GM12872 (cell line): ENCODE measurements around the gene AIG1.

ENCODE experiments used
- TF ChIP-seq, protein P1 (sequence below): IDR thresholded peaks from 3 replicates; pipeline ENCODE4 v1.5.1; 2011; ENCODE audit warnings: low read depth, mild to moderate bottlenecking, low read length, moderate library complexity; ENCODE audit not compliant: insufficient read depth

Gene AIG1

DNA sequence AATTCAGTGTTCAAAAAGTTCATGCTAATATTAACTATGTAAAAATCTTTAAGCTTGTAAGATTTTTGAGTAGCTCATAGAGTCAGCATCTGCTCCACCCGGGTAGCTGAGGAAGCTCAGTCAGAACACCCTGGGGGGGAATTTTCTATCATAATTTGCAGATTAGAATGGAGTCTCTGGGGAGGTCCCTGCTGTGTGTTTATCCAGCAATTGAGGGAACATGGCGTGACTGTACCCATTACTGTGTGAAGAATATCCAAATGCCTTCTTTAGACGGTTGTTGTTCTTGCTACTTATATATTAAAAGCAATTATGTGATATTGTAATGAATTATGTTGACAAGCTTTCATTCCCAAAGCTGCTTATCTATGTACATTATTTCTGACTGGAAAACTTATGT, 64.8 kb downstream of the AIG1 start:
- TF ChIP-seq, protein P1, sequence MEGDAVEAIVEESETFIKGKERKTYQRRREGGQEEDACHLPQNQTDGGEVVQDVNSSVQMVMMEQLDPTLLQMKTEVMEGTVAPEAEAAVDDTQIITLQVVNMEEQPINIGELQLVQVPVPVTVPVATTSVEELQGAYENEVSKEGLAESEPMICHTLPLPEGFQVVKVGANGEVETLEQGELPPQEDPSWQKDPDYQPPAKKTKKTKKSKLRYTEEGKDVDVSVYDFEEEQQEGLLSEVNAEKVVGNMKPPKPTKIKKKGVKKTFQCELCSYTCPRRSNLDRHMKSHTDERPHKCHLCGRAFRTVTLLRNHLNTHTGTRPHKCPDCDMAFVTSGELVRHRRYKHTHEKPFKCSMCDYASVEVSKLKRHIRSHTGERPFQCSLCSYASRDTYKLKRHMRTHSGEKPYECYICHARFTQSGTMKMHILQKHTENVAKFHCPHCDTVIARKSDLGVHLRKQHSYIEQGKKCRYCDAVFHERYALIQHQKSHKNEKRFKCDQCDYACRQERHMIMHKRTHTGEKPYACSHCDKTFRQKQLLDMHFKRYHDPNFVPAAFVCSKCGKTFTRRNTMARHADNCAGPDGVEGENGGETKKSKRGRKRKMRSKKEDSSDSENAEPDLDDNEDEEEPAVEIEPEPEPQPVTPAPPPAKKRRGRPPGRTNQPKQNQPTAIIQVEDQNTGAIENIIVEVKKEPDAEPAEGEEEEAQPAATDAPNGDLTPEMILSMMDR = no peak

DNA sequence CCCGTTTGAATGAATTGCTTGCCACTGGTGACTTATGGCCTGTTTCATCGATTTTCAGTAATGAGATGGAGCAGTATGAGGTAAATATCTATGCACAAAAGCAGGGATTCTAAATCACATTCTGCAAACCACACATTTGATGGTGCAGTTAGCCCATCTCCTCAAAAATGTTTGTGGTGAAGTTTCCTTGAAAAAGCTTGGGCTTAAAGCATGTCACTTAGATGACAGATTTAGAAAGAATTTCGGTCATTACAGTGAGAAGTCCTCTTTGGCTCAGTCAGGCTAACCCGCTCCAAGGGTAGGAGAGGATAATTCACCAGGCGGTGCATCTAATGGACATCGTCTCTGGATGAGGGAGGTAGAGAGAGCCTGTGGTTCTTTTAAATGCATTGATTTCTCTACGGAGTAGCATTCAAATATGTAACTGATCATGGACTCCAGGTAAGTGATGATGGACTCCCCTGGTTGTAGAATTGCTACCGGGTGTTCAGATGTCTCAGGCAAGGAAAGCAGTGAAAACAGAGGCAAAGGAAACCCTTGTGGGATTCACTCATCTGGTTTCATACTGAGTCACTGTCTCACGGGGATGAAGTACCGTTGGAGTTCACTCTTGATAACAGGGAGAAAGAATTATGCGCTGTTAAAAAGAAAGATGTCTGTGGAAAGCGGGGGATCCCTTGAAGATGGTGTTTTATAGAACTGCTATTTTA, 65.3 kb downstream of the AIG1 start:
- TF ChIP-seq, protein P1 = no peak

DNA sequence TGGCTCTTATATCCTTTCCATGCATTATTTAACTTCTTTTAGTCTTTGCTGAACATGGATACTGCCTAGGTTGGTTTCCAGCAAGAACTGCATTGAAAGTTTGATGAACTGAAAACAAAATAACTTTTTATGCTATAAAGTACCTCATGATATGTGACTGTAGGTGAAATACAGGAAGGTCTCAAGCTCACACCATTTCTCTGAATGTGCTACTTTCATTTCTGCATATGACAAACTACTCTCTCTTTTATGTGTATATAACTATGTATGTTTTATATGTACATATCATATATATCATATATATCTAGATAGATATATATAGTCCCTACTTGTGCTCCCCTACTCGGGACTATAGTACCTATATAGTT, 65.9 kb downstream of the AIG1 start:
- TF ChIP-seq, protein P1 = no peak

DNA sequence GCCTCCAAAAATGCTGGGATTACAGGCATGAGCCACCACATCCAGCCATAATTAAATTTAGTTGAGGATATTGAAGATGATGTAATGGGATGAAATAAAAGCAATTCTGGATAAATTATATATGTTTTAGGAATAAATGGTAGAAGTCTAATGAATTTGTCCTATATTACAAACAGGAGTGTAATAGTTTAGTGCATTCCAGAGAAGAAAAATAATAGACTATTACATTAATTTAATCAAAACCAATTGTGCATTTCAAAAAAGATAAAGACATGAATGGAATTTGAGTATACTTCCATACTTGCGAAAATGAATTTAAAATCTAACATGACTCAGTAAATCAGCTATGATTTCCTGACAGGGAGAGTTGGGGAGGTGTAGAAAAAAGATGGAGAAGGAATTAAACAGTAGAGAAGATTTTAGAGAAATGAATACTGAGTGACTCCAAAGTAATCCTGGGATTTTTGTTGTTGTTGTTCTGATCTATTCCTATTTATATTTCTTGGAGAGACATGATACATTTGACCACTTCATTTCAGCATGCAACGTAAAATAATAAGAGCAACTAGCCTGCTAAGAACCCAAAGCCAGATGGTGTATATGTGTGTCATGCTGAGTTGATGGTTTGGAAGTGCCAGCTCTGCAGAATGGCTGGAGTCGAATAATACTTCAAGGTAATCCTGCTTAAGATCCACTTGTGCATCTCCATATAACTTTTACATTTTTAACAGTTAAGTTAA, 67.4 kb downstream of the AIG1 start:
- TF ChIP-seq, protein P1 = no peak

DNA sequence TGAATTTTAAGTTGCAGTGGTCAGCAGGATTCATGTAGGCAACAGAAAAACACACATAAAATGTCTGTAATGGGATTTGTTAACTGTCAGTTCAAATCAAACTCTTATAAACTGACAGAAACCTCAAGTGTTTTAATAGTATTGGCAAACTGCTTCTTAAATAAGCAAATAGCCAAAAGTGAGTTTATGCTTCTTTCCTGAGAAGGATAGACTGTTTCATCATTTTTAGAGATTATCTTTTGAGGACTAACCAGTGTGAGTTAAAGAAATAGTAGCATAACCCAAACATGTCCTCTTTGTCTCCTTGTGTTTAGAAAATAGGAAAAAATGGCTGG, 68.0 kb downstream of the AIG1 start:
- TF ChIP-seq, protein P1 = no peak

DNA sequence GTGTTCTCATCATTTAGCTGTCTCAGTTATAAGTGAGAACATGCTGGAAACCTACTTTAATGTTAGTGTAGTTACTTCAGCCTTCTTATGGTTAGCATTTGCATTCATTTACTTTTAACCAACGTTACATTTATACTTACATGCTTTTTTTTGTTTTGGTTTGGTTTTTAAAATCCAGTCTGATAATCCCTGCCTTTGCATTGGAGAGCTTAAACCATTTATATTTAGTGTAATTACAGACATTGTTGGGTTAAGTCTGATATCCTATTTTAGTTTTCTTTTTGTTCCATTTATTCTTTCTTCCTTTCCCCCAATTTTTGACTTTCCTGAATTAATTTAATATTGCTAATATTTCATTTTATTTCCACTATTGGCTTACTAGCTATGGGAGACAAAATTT, 70.2 kb downstream of the AIG1 start:
- TF ChIP-seq, protein P1 = no peak

DNA sequence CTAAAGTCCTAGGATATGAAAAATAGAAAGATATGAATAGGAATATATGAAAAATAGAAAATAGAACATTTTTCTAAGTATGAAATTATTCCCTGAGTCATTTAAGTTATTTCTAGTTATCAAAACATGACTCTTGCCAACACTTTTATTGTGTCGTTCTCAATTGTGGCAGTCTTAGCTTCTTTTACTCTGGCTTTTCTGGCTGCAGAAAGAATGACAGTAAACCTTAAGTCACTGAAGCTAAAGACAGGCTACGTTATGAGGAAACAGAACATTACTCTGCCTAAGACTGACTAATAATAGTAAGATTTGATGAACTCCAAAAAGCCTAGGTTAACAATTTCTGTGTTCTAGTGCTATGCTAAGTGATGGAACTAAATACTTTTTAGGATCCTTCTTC, 74.6 kb downstream of the AIG1 start:
- TF ChIP-seq, protein P1 = no peak
